WTC11 (cell line): ENCODE measurements around the gene CD2. TPM values are rescaled to one million over a fixed set of nuclear protein-coding genes. Genes with fewer than 3 reads are reported as not detected.

Experiments used
- ATAC-seq: fragments of 200-7000 bp; cut with Tn5 transposase; 2 replicates; pipeline ENCODE4 v1.10.0; 2021; ENCODE audit warnings: mild to moderate bottlenecking, moderate library complexity
- CTCF ChIA-PET: fragments of 300-600 bp; sonication (Branson Sonifier 250); formaldehyde crosslinking; loops from one replicate; lab custom pipeline; 2021; ENCODE audit warnings: antibody characterized with exemption; lab: Charles Lee
- POLR2A ChIA-PET: fragments of 350-600 bp; sonication (Branson Sonifier 250); formaldehyde crosslinking; loops from one replicate; lab custom pipeline; 2021; ENCODE audit warnings: antibody characterized with exemption; lab: Charles Lee
- DNase-seq: peaks from one replicate; pipeline ENCODE4 v3.0.0; 2021; ENCODE audit warnings: low spot score
- H3K27ac Mint-ChIP-seq: 2 replicates; pipeline ENCODE4 v1.8.0; 2021; ENCODE audit warnings: mixed read lengths
- H3K27me3 Mint-ChIP-seq: 2 replicates; pipeline ENCODE4 v1.8.0; 2021; ENCODE audit warnings: low read depth, mild to moderate bottlenecking, moderate library complexity, mixed read lengths
- H3K36me3 Mint-ChIP-seq: 2 replicates; pipeline ENCODE4 v1.8.0; 2021; ENCODE audit warnings: mixed read lengths
- H3K4me1 Mint-ChIP-seq: 2 replicates; pipeline ENCODE4 v1.8.0; 2022; ENCODE audit warnings: mixed read lengths
- H3K4me3 Mint-ChIP-seq: 2 replicates; pipeline ENCODE4 v1.8.0; 2021; ENCODE audit warnings: mild to moderate bottlenecking, moderate library complexity, mixed read lengths
- H3K9me3 Mint-ChIP-seq: 2 replicates; pipeline ENCODE4 v1.8.0; 2021; ENCODE audit warnings: mixed read lengths
- AR ChIP-seq: fragments of 250-450 bp; sonication (Bioruptor Pico); IDR thresholded peaks from 2 replicates; pipeline ENCODE4 v1.9.0; 2021; ENCODE audit warnings: mild to moderate bottlenecking
- ATF2 ChIP-seq: sonication (generic); formaldehyde crosslinking; IDR thresholded peaks from 2 replicates; pipeline ENCODE4 v1.8.1; 2022; ENCODE audit warnings: low read depth, missing genetic modification reagents, borderline replicate concordance
- FOXK1 ChIP-seq: sonication (generic); formaldehyde crosslinking; IDR thresholded peaks from 2 replicates; pipeline ENCODE4 v1.8.0; 2022; ENCODE audit warnings: mild to moderate bottlenecking, moderate library complexity, missing genetic modification reagents
- GTF2I ChIP-seq: fragments of 250-450 bp; sonication (Bioruptor Pico); conservative IDR thresholded peaks from 2 replicates; pipeline ENCODE4 v1.4.0; 2021; ENCODE audit warnings: mild to moderate bottlenecking
- JUN ChIP-seq: sonication (generic); formaldehyde crosslinking; IDR thresholded peaks from 2 replicates; pipeline ENCODE4 v1.8.0; 2023; ENCODE audit warnings: mild to moderate bottlenecking, missing genetic modification reagents
- KAT7 ChIP-seq: sonication (generic); formaldehyde crosslinking; IDR thresholded peaks from 2 replicates; pipeline ENCODE4 v1.8.1; 2023; ENCODE audit warnings: missing genetic modification reagents, mild to moderate bottlenecking, borderline replicate concordance
- MLX ChIP-seq: sonication (generic); formaldehyde crosslinking; IDR thresholded peaks from 2 replicates; pipeline ENCODE4 v1.8.1; 2023; ENCODE audit warnings: mild to moderate bottlenecking, missing genetic modification reagents, moderate library complexity
- PRDM15 ChIP-seq: sonication (generic); formaldehyde crosslinking; IDR thresholded peaks from 2 replicates; pipeline ENCODE4 v1.8.0; 2022; ENCODE audit warnings: missing genetic modification reagents
- RORB ChIP-seq: fragments of 250-450 bp; sonication (Bioruptor Pico); IDR thresholded peaks from 2 replicates; pipeline ENCODE4 v1.9.0; 2021; ENCODE audit warnings: mild to moderate bottlenecking
- SOX15 ChIP-seq: fragments of 250-450 bp; sonication (Bioruptor Pico); IDR thresholded peaks from 2 replicates; pipeline ENCODE4 v1.9.0; 2021; ENCODE audit warnings: mild to moderate bottlenecking
- TCF7 ChIP-seq: sonication (generic); formaldehyde crosslinking; IDR thresholded peaks from 2 replicates; pipeline ENCODE4 v1.8.0; 2022; ENCODE audit warnings: mild to moderate bottlenecking, low read depth, missing genetic modification reagents, moderate library complexity
- TEAD4 ChIP-seq: sonication (generic); formaldehyde crosslinking; IDR thresholded peaks from 2 replicates; pipeline ENCODE4 v1.8.0; 2022; ENCODE audit warnings: mild to moderate bottlenecking, missing genetic modification reagents
- USF2 ChIP-seq: sonication (generic); formaldehyde crosslinking; IDR thresholded peaks from 2 replicates; pipeline ENCODE4 v1.8.1; 2023; ENCODE audit warnings: mild to moderate bottlenecking, missing genetic modification reagents, moderate library complexity
- total RNA-seq: library from RNA; stranded (reverse); gene quantifications from 3 replicates; pipeline ENCODE4 v1.2.3, GENCODE V29; 2021

Gene CD2
- total RNA-seq, 1 experiment from 2014 or later = 0.13 TPM

GRCh38 chr1:116726872-116727820 lies 27.1 kb upstream of the CD2 start:
- TF ChIP-seq TEAD4 (CRISPR knock-in tag) = no peak
- no peak for TF ChIP-seq JUN (CRISPR knock-in tag)
- no peak for TF ChIP-seq GTF2I (CRISPR knock-in tag)
- TF ChIP-seq FOXK1 (CRISPR knock-in tag) = no peak
- no peak for TF ChIP-seq TCF7 (CRISPR knock-in tag)
- TF ChIP-seq RORB (CRISPR knock-in tag) = no peak
- TF ChIP-seq PRDM15 = no peak
- TF ChIP-seq KAT7 (CRISPR knock-in tag) = no peak
- no peak for TF ChIP-seq AR (CRISPR knock-in tag)
- TF ChIP-seq ATF2 = no peak
- no peak for TF ChIP-seq MLX (CRISPR knock-in tag)
- POLR2A ChIA-PET = no interaction called here
- Mint-ChIP-seq H3K27ac (no peak overlapping the region), H3K9me3 (peaks cover 4% of the 10 kb centered on the region), H3K27me3 (no peaks in the 10 kb centered on the region; the same call in 1 of the 2 replicates), H3K36me3 (no peaks in the 10 kb centered on the region), H3K4me3 (no peak overlapping the region), H3K4me1 (peaks cover 23% of the 10 kb centered on the region)
- DNase-seq (no peak), ATAC-seq (no peak)
- CTCF ChIA-PET = interaction anchor here (1.2 to 1.6 kb wide), 2 partner anchors 11 to 153 kb away, joined by 3 to 7 read pairs; no protein-coding TSS in a partner anchor

GRCh38 chr1:116731439-116731838 lies 22.8 kb upstream of the CD2 start:
- CTCF ChIA-PET = no interaction called here
- H3K4me3 Mint-ChIP-seq = no peak overlapping the region
- no peaks in the 10 kb centered on the region; the same call in 1 of the 2 replicates for H3K27me3 Mint-ChIP-seq
- H3K36me3 Mint-ChIP-seq = no peaks in the 10 kb centered on the region
- peaks cover 15% of the 10 kb centered on the region for H3K4me1 Mint-ChIP-seq
- POLR2A ChIA-PET = no interaction called here
- no peak overlapping the region for H3K27ac Mint-ChIP-seq
- TF ChIP-seq SOX15 (CRISPR knock-in tag) (no peak), USF2 (CRISPR knock-in tag) (no peak)
- ATAC-seq (no peak), DNase-seq (no peak)
- H3K9me3 Mint-ChIP-seq = peaks cover 15% of the 10 kb centered on the region
